Immature natural killer cell (primary cell): ENCODE measurements around the gene ZCWPW1. TPM values are rescaled to one million over a fixed set of nuclear protein-coding genes. Genes with fewer than 3 reads are reported as not detected.
A peak's percentile ranks its signal among the peaks of the same experiment; 100 is the strongest.
"Not testable (repeated sequence)": the region's sequence is repeated elsewhere in the genome, so short reads cannot be mapped to it uniquely, and the experiment has no call there.

Experiments used
- DNase-seq, 3 donors: peaks; one replicate each; pipeline ENCODE4 v3.0.0; 2022; ENCODE audit warnings: mixed read lengths in 1 of 3
- H3K27ac Mint-ChIP-seq, 6 donors: one replicate each; pipeline ENCODE4 v1.8.0; 2020; ENCODE audit warnings: mixed read lengths in 6 of 6, mild to moderate bottlenecking in 5 of 6, inconsistent platforms in 4 of 6, moderate library complexity in 3 of 6
- H3K27me3 Mint-ChIP-seq, 3 donors: one replicate each; pipeline ENCODE4 v1.8.0; 2020 to 2021; ENCODE audit warnings: low read depth in 3 of 3, mild to moderate bottlenecking in 3 of 3, mixed read lengths in 3 of 3, moderate library complexity in 3 of 3, inconsistent platforms in 1 of 3
- H3K36me3 Mint-ChIP-seq, 3 donors: one replicate each; pipeline ENCODE4 v1.8.0; 2020; ENCODE audit warnings: mixed read lengths in 3 of 3, inconsistent platforms in 2 of 3, mild to moderate bottlenecking in 2 of 3
- H3K4me1 Mint-ChIP-seq, 2 donors: one replicate each; pipeline ENCODE4 v1.8.0; 2020; ENCODE audit warnings: inconsistent platforms in 2 of 2, mild to moderate bottlenecking in 2 of 2, mixed read lengths in 2 of 2, moderate library complexity in 1 of 2
- H3K4me3 Mint-ChIP-seq, 5 donors: one replicate each; pipeline ENCODE4 v1.8.0; 2020; ENCODE audit warnings: mild to moderate bottlenecking in 5 of 5, mixed read lengths in 5 of 5, inconsistent platforms in 3 of 5, moderate library complexity in 3 of 5
- H3K9me3 Mint-ChIP-seq, 6 donors: one replicate each; pipeline ENCODE4 v1.8.0; 2020; ENCODE audit warnings: mild to moderate bottlenecking in 6 of 6, mixed read lengths in 6 of 6, inconsistent platforms in 4 of 6, moderate library complexity in 3 of 6
- polyA plus RNA-seq, 3 donors: library from polyadenylated mRNA; unstranded; fragments of 300-500 nt; fragmentation: Illumina TruSeq; gene quantifications; one replicate each; pipeline ENCODE4 v1.2.3, GENCODE V29; 2021

The ZCWPW1 gene
- polyA plus RNA-seq, 3 donors from 2014 or later, result 4.1 to 5.9 (median 5.7) TPM

DNA sequence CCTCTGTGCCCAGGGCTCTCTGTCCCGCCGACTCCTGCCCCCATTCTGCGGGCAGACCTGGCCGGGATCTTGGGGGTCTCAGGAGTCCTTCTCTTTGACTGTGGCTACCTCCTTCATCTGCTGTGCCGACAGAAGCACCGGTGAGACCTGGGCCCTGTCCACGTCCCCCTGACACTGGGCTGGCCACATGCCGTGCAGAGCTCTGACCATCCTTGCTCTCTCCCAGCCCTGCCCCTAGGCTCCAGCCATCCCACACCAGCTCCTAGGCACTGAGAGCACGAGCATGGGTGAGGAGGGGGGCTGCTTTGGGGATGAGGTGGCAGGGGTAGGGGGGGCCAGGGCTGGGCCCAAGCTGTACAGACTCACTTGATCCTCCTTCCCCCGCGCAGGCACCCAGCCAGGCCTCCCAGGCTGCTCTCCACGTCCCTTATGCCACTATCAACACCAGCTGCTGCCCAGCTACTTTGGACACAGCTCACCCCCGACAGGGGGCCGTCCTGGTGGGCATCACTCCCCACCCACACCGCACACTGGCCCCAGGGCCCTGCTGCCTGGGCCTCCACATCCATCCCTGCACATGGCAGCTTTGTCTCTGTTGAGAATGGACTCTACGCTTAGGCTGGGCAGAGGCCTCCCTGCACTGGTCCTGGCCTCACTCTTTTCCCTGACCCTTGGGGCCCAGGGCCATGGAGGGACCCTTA is 75.4 kb downstream of the ZCWPW1 start:
- peaks cover 47 to 66% of the 10 kb centered on the region in 2 donors for H3K4me1 Mint-ChIP-seq
- H3K27ac Mint-ChIP-seq, result peak overlapping the region; percentile 90 to 95 (median 94)
- peaks cover 0 to 8% (median 6%) of the 10 kb centered on the region in 3 donors for H3K27me3 Mint-ChIP-seq
- peaks cover 4 to 22% (median 5%) of the 10 kb centered on the region in 3 donors for H3K36me3 Mint-ChIP-seq
- H3K9me3 Mint-ChIP-seq, result no peaks in the 10 kb centered on the region
- no peak for DNase-seq
- peak overlapping the region; percentile 86 to 90 (median 89) for H3K4me3 Mint-ChIP-seq

DNA sequence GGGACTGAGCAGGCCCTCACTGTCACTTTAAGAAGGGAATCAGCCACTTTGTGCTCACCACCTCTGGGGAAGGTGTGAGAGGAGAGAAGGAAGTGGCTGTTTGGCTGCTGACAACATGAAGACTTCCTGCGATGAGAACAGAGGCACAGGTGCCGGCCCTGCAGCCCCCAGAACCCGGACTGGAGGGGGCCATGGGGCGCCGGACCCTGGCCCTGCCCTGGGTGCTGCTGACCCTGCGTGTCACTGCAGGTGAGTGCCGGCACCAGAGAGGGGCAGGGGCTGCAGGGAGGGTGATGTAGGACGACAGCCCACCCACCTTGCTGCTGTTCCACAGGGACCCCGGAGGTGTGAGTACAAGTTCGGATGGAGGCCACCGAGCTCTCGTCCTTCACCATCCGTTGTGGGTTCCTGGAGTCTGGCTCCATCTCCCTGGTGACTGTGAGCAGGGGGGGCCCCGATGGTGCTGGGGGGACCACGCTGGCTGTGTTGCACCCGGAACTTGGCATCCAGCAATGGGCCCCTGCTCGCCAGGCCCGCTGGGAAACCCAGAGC is 76.2 kb downstream of the ZCWPW1 start:
- peak; percentile 60 to 62 (median 62) for DNase-seq
- H3K4me3 Mint-ChIP-seq, result peak overlapping the region; percentile 86 to 90 (median 89)
- H3K4me1 Mint-ChIP-seq, result peaks cover 47 to 62% of the 10 kb centered on the region in 2 donors
- H3K27ac Mint-ChIP-seq, result peak overlapping the region; percentile 92 to 98 (median 96)
- not testable (repeated sequence) for H3K27me3 Mint-ChIP-seq, H3K9me3 Mint-ChIP-seq
- H3K36me3 Mint-ChIP-seq, result peaks cover 4 to 26% (median 7%) of the 10 kb centered on the region in 3 donors

DNA sequence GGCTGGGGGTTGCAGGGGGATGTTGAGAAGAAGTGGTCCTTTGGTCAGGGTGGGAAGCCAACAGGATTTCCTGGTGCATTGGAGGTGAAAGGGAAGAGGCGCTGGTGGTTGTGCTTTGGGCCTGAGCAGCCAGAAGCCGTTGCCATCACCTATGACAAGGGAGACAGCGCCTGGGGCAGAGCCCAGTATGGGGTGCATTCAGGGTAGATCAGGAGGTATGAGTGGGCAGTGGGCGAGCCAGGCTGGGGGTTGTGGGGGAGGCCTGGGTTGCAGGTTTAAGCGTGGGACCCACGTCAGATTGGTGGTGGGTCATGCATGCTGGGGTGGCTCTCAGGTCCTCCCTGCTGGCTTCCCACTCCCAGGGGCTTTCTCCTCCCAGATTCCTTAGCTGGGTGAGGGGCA is 76.8 kb downstream of the ZCWPW1 start:
- Mint-ChIP-seq H3K4me3 (peak overlapping the region; percentile 86 to 90 (median 89)), H3K27ac (peak overlapping the region; percentile 92 to 98 (median 96)), H3K9me3 (no peaks in the 10 kb centered on the region), H3K4me1 (peaks cover 47 to 62% of the 10 kb centered on the region in 2 donors), H3K36me3 (peaks cover 4 to 30% (median 9%) of the 10 kb centered on the region in 3 donors), H3K27me3 (peaks cover 0 to 9% (median 8%) of the 10 kb centered on the region in 3 donors)
- peak; percentile 49 to 64 (median 50) for DNase-seq

Other genes with a start within 250 kb of the ZCWPW1 start
- 100 to 1,000 TPM; 151 to 240 (median 209) TPM for gene PVRIG, start 208.8 kb downstream of the ZCWPW1 start, polyA plus RNA-seq
- 10 to 100 TPM in 1 of 3 donors, 1 to 10 TPM in 2; 6.8 to 11.1 (median 7.6) TPM for gene SPDYE3, start 121.0 kb downstream of the ZCWPW1 start, polyA plus RNA-seq
- 10 to 100 TPM; 12.2 to 42.1 (median 12.2) TPM for gene PILRB, start 70.6 kb downstream of the ZCWPW1 start, polyA plus RNA-seq
- 1 to 10 TPM; 1.5 to 2.4 (median 2.0) TPM for gene PILRA, start 55.2 kb downstream of the ZCWPW1 start, polyA plus RNA-seq
- 10 to 100 TPM in 1 of 3 donors, 1 to 10 TPM in 2; 3.0 to 12.1 (median 8.3) TPM for gene MEPCE, start 1.1 kb upstream of the ZCWPW1 start, polyA plus RNA-seq
- gene PPP1R35, start 7.8 kb upstream of the ZCWPW1 start, polyA plus RNA-seq, result 10 to 100 TPM; 25.7 to 42.2 (median 41.8) TPM
- gene SPACDR, start 35.6 kb upstream of the ZCWPW1 start, polyA plus RNA-seq, result 1 to 10 TPM in 1 of 3 donors, under 1 TPM in 1, not detected in 1; 0.43 to 2.2 TPM
- gene TSC22D4, start 50.5 kb upstream of the ZCWPW1 start, polyA plus RNA-seq, result 10 to 100 TPM; 32.4 to 42.2 (median 35.3) TPM
- not detected for gene NYAP1, start 55.2 kb upstream of the ZCWPW1 start, polyA plus RNA-seq
- 10 to 100 TPM in 2 of 3 donors, 1 to 10 TPM in 1; 7.1 to 20.7 (median 12.0) TPM for gene AGFG2, start 110.5 kb upstream of the ZCWPW1 start, polyA plus RNA-seq
- not detected for gene SAP25, start 145.2 kb upstream of the ZCWPW1 start, polyA plus RNA-seq
- 100 to 1,000 TPM in 1 of 3 donors, 10 to 100 TPM in 2; 78.9 to 125 (median 90.4) TPM for gene LRCH4, start 157.4 kb upstream of the ZCWPW1 start, polyA plus RNA-seq
- under 1 TPM in 1 of 3 donors, not detected in 2; 0.43 TPM for gene FBXO24, start 157.6 kb upstream of the ZCWPW1 start, polyA plus RNA-seq
- 1 to 10 TPM; 2.0 to 4.9 (median 4.7) TPM for gene PCOLCE, start 173.7 kb upstream of the ZCWPW1 start, polyA plus RNA-seq
- gene MOSPD3, start 183.8 kb upstream of the ZCWPW1 start, polyA plus RNA-seq, result 10 to 100 TPM; 23.2 to 29.3 (median 27.0) TPM
- gene TFR2, start 212.8 kb upstream of the ZCWPW1 start, polyA plus RNA-seq, result 1 to 10 TPM in 2 of 3 donors, under 1 TPM in 1; 0.85 to 1.8 (median 1.1) TPM
- gene ACTL6B, start 227.7 kb upstream of the ZCWPW1 start, polyA plus RNA-seq, result not detected
- gene GNB2, start 245.0 kb upstream of the ZCWPW1 start, polyA plus RNA-seq, result 10 to 100 TPM; 61.4 to 71.8 (median 64.8) TPM